SK-N-SH treated with all-trans-retinoic acid at 6 μM for 48 hours (cell line): ENCODE data around the gene YWHAB.

Source experiments
- ATAC-seq: fragments of 200-7000 bp; cut with Tn5 transposase; 3 replicates; pipeline ENCODE4 v1.9.1; 2020; ENCODE audit warnings: mild to moderate bottlenecking, moderate library complexity
- ARNTL ChIP-seq: fragments of 450-650 bp; formaldehyde crosslinking; IDR thresholded peaks from 2 replicates; pipeline ENCODE4 v1.5.0; 2020; ENCODE audit warnings: low read depth, mild to moderate bottlenecking, moderate library complexity, borderline replicate concordance
- BACH2 ChIP-seq: fragments of 250-450 bp; sonication (Bioruptor Pico); IDR thresholded peaks from 2 replicates; pipeline ENCODE4 v1.9.0; 2021; ENCODE audit warnings: mild to moderate bottlenecking, borderline replicate concordance
- CREB5 ChIP-seq: fragments of 250-450 bp; sonication (Bioruptor Pico); IDR thresholded peaks from 2 replicates; pipeline ENCODE4 v1.5.1; 2020; ENCODE audit warnings: low read depth, mild to moderate bottlenecking, moderate library complexity
- CSDC2 ChIP-seq: fragments of 250-450 bp; sonication (Bioruptor Pico); IDR thresholded peaks from 2 replicates; pipeline ENCODE4 v1.5.0; 2020; ENCODE audit warnings: mild to moderate bottlenecking, moderate library complexity
- CSRNP3 ChIP-seq: fragments of 250-450 bp; sonication (Bioruptor Pico); IDR thresholded peaks from 2 replicates; pipeline ENCODE4 v1.5.1; 2021; ENCODE audit warnings: mild to moderate bottlenecking, moderate library complexity
- GLIS3 ChIP-seq: fragments of 250-450 bp; sonication (Bioruptor Pico); IDR thresholded peaks from 2 replicates; pipeline ENCODE4 v1.5.0; 2020; ENCODE audit warnings: mild to moderate bottlenecking, moderate library complexity
- ISL1 ChIP-seq: fragments of 250-450 bp; sonication (Bioruptor Pico); IDR thresholded peaks from 2 replicates; pipeline ENCODE4 v2.1.2; 2022; ENCODE audit warnings: mild to moderate bottlenecking, moderate library complexity
- OSR1 ChIP-seq: fragments of 250-450 bp; sonication (Bioruptor Pico); IDR thresholded peaks from 2 replicates; pipeline ENCODE4 v1.8.0; 2022; ENCODE audit warnings: moderate library complexity, mild to moderate bottlenecking, inconsistent platforms
- PATZ1 ChIP-seq: fragments of 250-450 bp; sonication (Bioruptor Pico); IDR thresholded peaks from 2 replicates; pipeline ENCODE4 v1.8.0; 2020; ENCODE audit warnings: mild to moderate bottlenecking, moderate library complexity, borderline replicate concordance
- POU6F1 ChIP-seq: fragments of 250-450 bp; sonication (Bioruptor Pico); IDR thresholded peaks from 2 replicates; pipeline ENCODE4 v1.8.0; 2021; ENCODE audit warnings: low read depth, mild to moderate bottlenecking, moderate library complexity, borderline replicate concordance
- PPARA ChIP-seq: fragments of 250-450 bp; sonication (Bioruptor Pico); IDR thresholded peaks from 2 replicates; pipeline ENCODE4 v1.5.0; 2020; ENCODE audit warnings: mild to moderate bottlenecking, borderline replicate concordance
- RARB ChIP-seq: fragments of 250-450 bp; sonication (Bioruptor Pico); IDR thresholded peaks from 2 replicates; pipeline ENCODE4 v1.8.0; 2021; ENCODE audit warnings: mild to moderate bottlenecking, moderate library complexity
- SNAI2 ChIP-seq: fragments of 250-450 bp; sonication (Bioruptor Pico); IDR thresholded peaks from 2 replicates; pipeline ENCODE4 v1.5.0; 2020; ENCODE audit warnings: mild to moderate bottlenecking, moderate library complexity
- TCF4 ChIP-seq: fragments of 250-450 bp; sonication (Bioruptor Pico); IDR thresholded peaks from 2 replicates; pipeline ENCODE4 v1.8.0; 2021; ENCODE audit warnings: mild to moderate bottlenecking, moderate library complexity, borderline replicate concordance
- TSHZ2 ChIP-seq: fragments of 250-450 bp; sonication (Bioruptor Pico); IDR thresholded peaks from 2 replicates; pipeline ENCODE4 v1.5.0; 2020; ENCODE audit warnings: mild to moderate bottlenecking, moderate library complexity
- ZC3H10 ChIP-seq: fragments of 250-450 bp; sonication (Bioruptor Pico); IDR thresholded peaks from 2 replicates; pipeline ENCODE4 v1.5.1; 2021; ENCODE audit warnings: mild to moderate bottlenecking, moderate library complexity
- ZFP3 ChIP-seq: fragments of 250-450 bp; sonication (Bioruptor Pico); IDR thresholded peaks from 2 replicates; pipeline ENCODE4 v1.5.0; 2020; ENCODE audit warnings: mild to moderate bottlenecking, moderate library complexity
- ZFP30 ChIP-seq: fragments of 450-650 bp; formaldehyde crosslinking; IDR thresholded peaks from 2 replicates; pipeline ENCODE4 v1.5.0; 2022; ENCODE audit warnings: mild to moderate bottlenecking, moderate library complexity
- ZNF70 ChIP-seq: fragments of 450-650 bp; formaldehyde crosslinking; IDR thresholded peaks from 2 replicates; pipeline ENCODE4 v1.5.0; 2020; ENCODE audit warnings: mild to moderate bottlenecking, moderate library complexity
- ZNF8 ChIP-seq: fragments of 450-650 bp; formaldehyde crosslinking; IDR thresholded peaks from 2 replicates; pipeline ENCODE4 v1.5.0; 2020; ENCODE audit warnings: mild to moderate bottlenecking, moderate library complexity

Gene YWHAB

GRCh38 chr20:44886828-44887227 is 1.3 kb downstream of the YWHAB start:
- TF ChIP-seq TSHZ2 (no peak), GLIS3 (CRISPR knock-in tag) (no peak), TCF4 (no peak)
- no peak for ATAC-seq

GRCh38 chr20:44887466-44887865 is 2.0 kb downstream of the YWHAB start:
- no peak for ATAC-seq
- no peak for TF ChIP-seq GLIS3 (CRISPR knock-in tag)
- TF ChIP-seq ZFP3 (CRISPR knock-in tag): no peak
- no peak for TF ChIP-seq ZFP30
- no peak for TF ChIP-seq ZNF8 (CRISPR knock-in tag)
- no peak for TF ChIP-seq CSDC2 (CRISPR knock-in tag)
- TF ChIP-seq ARNTL: no peak
- TF ChIP-seq RARB (CRISPR knock-in tag): no peak
- TF ChIP-seq BACH2 (CRISPR knock-in tag): no peak
- TF ChIP-seq TSHZ2: no peak
- TF ChIP-seq PATZ1: no peak
- TF ChIP-seq ZC3H10 (CRISPR knock-in tag): no peak
- no peak for TF ChIP-seq ISL1 (CRISPR knock-in tag)
- TF ChIP-seq TCF4: no peak
- TF ChIP-seq OSR1 (CRISPR knock-in tag): no peak
- TF ChIP-seq POU6F1 (CRISPR knock-in tag): no peak
- TF ChIP-seq PPARA: no peak
- TF ChIP-seq ZNF70 (CRISPR knock-in tag): no peak
- TF ChIP-seq CSRNP3 (CRISPR knock-in tag): no peak
- no peak for TF ChIP-seq SNAI2 (CRISPR knock-in tag)
- no peak for TF ChIP-seq CREB5 (CRISPR knock-in tag)
